Measurements from ENCODE around the gene SLC24A3.

Gene SLC24A3

GRCh38 chr20:19662637-19662995 is 450.2 kb downstream of the SLC24A3 start:
- no peak for TF ChIP-seq RARB (CRISPR knock-in tag; IDR thresholded peaks at IDR 0.05)
- no peak for TF ChIP-seq ZNF565 (CRISPR knock-in tag; conservative IDR thresholded peaks at IDR 0.05; ENCODE audit: low read depth)
- TF ChIP-seq POU6F1 (CRISPR knock-in tag; IDR thresholded peaks at IDR 0.05; ENCODE audit: borderline replicate concordance, low read depth), result no peak
- no peak for TF ChIP-seq CSRNP3 (CRISPR knock-in tag; IDR thresholded peaks at IDR 0.05)
- no peak for TF ChIP-seq ZC3H10 (CRISPR knock-in tag; IDR thresholded peaks at IDR 0.05)
- no peak for TF ChIP-seq GLIS3 (CRISPR knock-in tag; IDR thresholded peaks at IDR 0.05)
- TF ChIP-seq ESRRG (CRISPR knock-in tag; IDR thresholded peaks at IDR 0.05), result no peak
- no peak for TF ChIP-seq ZFP3 (CRISPR knock-in tag; IDR thresholded peaks at IDR 0.05)
- TF ChIP-seq BACH2 (CRISPR knock-in tag; IDR thresholded peaks at IDR 0.05; ENCODE audit: borderline replicate concordance), result no peak
- no peak for TF ChIP-seq CSDC2 (CRISPR knock-in tag; IDR thresholded peaks at IDR 0.05)
- no peak for TF ChIP-seq ARNTL (CRISPR knock-in tag; IDR thresholded peaks at IDR 0.05; ENCODE audit: borderline replicate concordance, low read depth)
- no peak for TF ChIP-seq CREB5 (CRISPR knock-in tag; IDR thresholded peaks at IDR 0.05; ENCODE audit: low read depth)
- TF ChIP-seq ZFP30 (CRISPR knock-in tag; IDR thresholded peaks at IDR 0.05), result no peak
- no peak for TF ChIP-seq SNAI2 (CRISPR knock-in tag; IDR thresholded peaks at IDR 0.05)
- TF ChIP-seq ZNF8 (CRISPR knock-in tag; IDR thresholded peaks at IDR 0.05), result no peak
- no peak for TF ChIP-seq TCF4 (CRISPR knock-in tag; IDR thresholded peaks at IDR 0.05; ENCODE audit: borderline replicate concordance)
- TF ChIP-seq TOX (CRISPR knock-in tag; IDR thresholded peaks at IDR 0.05; ENCODE audit: borderline replicate concordance), result no peak
- no peak for TF ChIP-seq TSHZ2 (CRISPR knock-in tag; IDR thresholded peaks at IDR 0.05)
- no peak for TF ChIP-seq ISL1 (CRISPR knock-in tag; IDR thresholded peaks at IDR 0.05)
- no peak for TF ChIP-seq ZNF70 (CRISPR knock-in tag; IDR thresholded peaks at IDR 0.05)
- ATAC-seq, result no peak

GRCh38 chr20:19668418-19668817 is 456.0 kb downstream of the SLC24A3 start:
- no peak for ATAC-seq
- no peak for TF ChIP-seq ZC3H10 (CRISPR knock-in tag; IDR thresholded peaks at IDR 0.05)
- no peak for TF ChIP-seq CSRNP3 (CRISPR knock-in tag; IDR thresholded peaks at IDR 0.05)

GRCh38 chr20:19670829-19671228 is 458.4 kb downstream of the SLC24A3 start:
- TF ChIP-seq ZNF565 (CRISPR knock-in tag; conservative IDR thresholded peaks at IDR 0.05; ENCODE audit: low read depth) (no peak), POU6F1 (CRISPR knock-in tag; IDR thresholded peaks at IDR 0.05; ENCODE audit: borderline replicate concordance, low read depth) (no peak), RARB (CRISPR knock-in tag; IDR thresholded peaks at IDR 0.05) (no peak), BACH2 (CRISPR knock-in tag; IDR thresholded peaks at IDR 0.05; ENCODE audit: borderline replicate concordance) (no peak), TOX (CRISPR knock-in tag; IDR thresholded peaks at IDR 0.05; ENCODE audit: borderline replicate concordance) (no peak), ISL1 (CRISPR knock-in tag; IDR thresholded peaks at IDR 0.05) (no peak), TSHZ2 (CRISPR knock-in tag; IDR thresholded peaks at IDR 0.05) (no peak), ZC3H10 (CRISPR knock-in tag; IDR thresholded peaks at IDR 0.05) (no peak), PATZ1 (CRISPR knock-in tag; IDR thresholded peaks at IDR 0.05; ENCODE audit: borderline replicate concordance) (no peak), CSDC2 (CRISPR knock-in tag; IDR thresholded peaks at IDR 0.05) (no peak)
- ATAC-seq, result no peak
